Vagina (tissue), 2 donors: ENCODE data around the gene CEP120.

Source experiments
- CTCF ChIP-seq, 3 experiments: fragments of 450-650 bp in 2 of 3; fragments of 200-600 bp in 1 of 3; sonication (generic) in 1 of 3; IDR thresholded peaks; one replicate each; pipeline ENCODE4 v1.5.1; 2017 to 2019; ENCODE audit warnings: antibody characterized with exemption in 3 of 3, mild to moderate bottlenecking in 2 of 3, moderate library complexity in 2 of 3
- POLR2AphosphoS5 ChIP-seq, 2 donors: sonication (generic); formaldehyde crosslinking; IDR thresholded peaks; one replicate each; pipeline ENCODE4 v1.9.0; 2017; ENCODE audit warnings: antibody characterized with exemption in 2 of 2, mild to moderate bottlenecking in 2 of 2, low read depth in 1 of 2; ENCODE audit not compliant: insufficient read depth in 1 of 2

- TF ChIP-seq CTCF (IDR thresholded peaks at IDR 0.05) (no peak), POLR2AphosphoS5 (IDR thresholded peaks at IDR 0.05; ENCODE audit: insufficient read depth in 1 of 2, low read depth in 1 of 2) (peak; percentile 23 to 91)
These were observed 6.8 kb upstream of the CEP120 start for GRCh38 chr5:123429993-123430392.
